Measurements from ENCODE around the gene FAM89B.

DNA sequence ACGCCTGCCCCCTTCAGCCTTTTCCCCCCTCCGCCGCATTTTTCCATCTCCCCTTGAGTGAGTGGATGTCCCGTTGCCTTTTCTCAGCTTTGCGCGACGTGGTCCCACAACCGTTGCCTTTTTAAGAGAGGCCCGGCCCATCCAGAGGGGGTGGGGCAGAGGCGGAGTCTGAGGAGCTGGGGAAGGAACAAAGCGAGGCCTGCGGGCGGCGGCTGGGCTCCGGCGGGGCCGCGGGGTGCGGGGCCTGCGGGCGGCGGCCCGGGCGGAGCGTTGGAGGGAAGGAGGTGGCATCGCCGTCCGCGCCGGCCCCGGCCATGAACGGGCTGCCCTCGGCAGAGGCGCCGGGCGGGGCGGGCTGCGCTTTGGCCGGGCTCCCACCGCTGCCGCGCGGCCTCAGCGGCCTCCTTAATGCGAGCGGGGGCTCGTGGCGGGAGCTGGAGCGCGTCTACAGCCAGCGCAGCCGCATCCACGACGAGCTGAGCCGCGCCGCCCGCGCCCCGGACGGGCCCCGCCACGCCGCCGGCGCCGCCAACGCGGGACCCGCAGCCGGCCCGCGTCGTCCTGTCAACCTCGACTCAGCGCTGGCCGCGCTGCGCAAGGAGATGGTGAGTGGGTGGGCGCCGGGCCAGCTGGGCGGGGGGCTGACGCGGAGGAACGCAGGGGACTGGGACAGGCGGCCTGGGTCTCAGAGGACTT lies at the start of gene FAM89B:
- TF ChIP-seq CTCF (IDR thresholded peaks at IDR 0.05 in 4 of 5, conservative IDR thresholded peaks at IDR 0.05 in 1 of 5) (peak in 1 of 5 experiments; percentile 27), POLR2A (IDR thresholded peaks at IDR 0.05) (peak; percentile 82 to 85)

Data from gastrocnemius medialis (tissue), 4 donors.